HG03103 (cell line): ENCODE measurements around the gene COPG2.

Experiments used
- ATAC-seq: cut with Tn5 transposase; IDR thresholded peaks from one replicate; pipeline ENCODE4 v1.9.1; 2021; ENCODE audit warnings: low read depth; ENCODE audit not compliant: unreplicated experiment

Gene COPG2

GRCh38 chr7:130506358-130506757 is 162.2 kb downstream of the COPG2 start:
- ATAC-seq: no peak

- no peak for ATAC-seq
These were observed 162.8 kb downstream of the COPG2 start for GRCh38 chr7:130505753-130506152.

GRCh38 chr7:130500910-130501309 is 167.6 kb downstream of the COPG2 start:
- ATAC-seq: no peak

DNA sequence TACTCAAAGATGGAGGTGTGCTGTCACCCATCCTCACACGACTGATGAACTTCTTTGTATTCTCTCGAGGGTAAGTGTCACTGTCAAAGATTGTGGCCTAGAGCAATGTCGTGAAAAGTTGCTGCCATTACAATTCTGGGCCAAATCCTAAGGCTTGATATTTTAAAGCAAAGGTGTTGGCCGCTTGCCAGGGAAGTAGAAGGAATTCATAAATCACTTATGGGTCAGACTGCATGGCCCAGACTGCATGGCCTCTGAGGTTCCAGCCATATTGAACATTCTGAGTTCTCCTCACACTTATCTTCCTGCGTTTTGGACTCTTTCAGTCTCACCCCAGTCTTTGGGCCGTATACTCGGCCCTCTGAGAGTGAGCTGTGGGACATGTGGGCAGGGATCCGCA is 168.1 kb downstream of the COPG2 start:
- ATAC-seq: no peak

- ATAC-seq: no peak
These were observed 174.1 kb downstream of the COPG2 start for GRCh38 chr7:130494431-130494858.

DNA sequence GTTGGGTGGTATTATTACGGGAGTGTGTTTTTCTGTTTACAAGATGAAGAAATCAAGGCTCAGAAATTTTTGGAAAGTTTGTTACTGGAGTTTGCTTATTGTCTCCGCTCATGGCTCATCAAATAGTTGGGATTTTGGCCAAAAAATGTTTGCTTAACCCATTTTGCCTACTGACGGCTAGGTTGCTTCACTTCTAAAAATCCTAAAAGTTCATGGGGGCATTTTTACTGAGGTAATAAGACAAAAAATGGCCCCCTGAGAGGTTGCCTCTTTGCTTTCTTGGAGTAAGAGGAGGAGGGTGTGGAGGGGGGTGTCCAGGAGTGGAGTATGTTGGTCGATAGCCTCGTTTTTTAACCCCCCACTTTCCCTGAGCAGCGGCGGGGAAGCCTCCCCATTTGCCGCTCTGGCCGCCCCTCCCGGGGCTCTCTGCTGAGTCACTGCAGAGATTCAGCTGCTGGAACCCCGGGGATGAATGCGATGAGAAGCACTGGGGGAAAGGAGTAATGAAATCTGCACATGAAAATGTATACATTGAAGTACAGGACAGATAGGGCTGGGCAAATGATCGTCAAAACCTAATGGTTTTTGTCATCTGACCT is 175.2 kb downstream of the COPG2 start:
- ATAC-seq: no peak

GRCh38 chr7:130492523-130493274 is 175.8 kb downstream of the COPG2 start:
- no peak for ATAC-seq

DNA sequence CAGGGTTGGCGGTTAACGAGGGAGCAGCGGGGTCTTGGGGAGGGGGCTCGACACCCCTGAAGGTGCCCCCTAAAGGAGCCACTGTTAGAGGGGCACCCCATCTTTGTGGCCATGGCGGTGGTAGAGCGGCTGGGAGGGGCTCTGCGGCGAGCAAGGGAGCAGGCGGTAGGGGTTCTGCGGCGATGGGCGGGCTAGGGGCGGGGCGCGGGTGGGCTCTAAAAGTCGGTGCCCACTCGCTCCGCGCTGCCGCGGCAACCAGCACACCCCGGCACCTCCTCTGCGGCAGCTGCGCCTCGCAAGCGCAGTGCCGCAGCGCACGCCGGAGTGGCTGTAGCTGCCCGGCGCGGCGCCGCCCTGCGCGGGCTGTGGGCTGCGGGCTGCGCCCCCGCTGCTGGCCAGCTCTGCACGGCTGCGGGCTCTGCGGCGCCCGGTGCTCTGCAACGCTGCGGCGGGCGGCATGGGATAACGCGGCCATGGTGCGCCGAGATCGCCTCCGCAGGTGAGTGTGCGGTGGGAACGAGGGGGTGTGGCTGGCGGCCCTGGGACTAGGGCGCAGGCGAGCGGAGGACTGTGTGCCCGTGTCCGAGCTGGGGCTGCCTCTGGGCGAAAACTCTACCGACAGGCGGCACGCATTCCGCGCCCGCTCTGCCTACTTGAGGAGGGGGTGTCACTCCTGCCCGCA is 176.6 kb downstream of the COPG2 start, which contains the start of gene MEST:
Gene MEST (plus strand): TSS at position 245 of the 682 bp plus-strand sequence. CDS start 229 bp downstream, at position 474.
- ATAC-seq: no peak

DNA sequence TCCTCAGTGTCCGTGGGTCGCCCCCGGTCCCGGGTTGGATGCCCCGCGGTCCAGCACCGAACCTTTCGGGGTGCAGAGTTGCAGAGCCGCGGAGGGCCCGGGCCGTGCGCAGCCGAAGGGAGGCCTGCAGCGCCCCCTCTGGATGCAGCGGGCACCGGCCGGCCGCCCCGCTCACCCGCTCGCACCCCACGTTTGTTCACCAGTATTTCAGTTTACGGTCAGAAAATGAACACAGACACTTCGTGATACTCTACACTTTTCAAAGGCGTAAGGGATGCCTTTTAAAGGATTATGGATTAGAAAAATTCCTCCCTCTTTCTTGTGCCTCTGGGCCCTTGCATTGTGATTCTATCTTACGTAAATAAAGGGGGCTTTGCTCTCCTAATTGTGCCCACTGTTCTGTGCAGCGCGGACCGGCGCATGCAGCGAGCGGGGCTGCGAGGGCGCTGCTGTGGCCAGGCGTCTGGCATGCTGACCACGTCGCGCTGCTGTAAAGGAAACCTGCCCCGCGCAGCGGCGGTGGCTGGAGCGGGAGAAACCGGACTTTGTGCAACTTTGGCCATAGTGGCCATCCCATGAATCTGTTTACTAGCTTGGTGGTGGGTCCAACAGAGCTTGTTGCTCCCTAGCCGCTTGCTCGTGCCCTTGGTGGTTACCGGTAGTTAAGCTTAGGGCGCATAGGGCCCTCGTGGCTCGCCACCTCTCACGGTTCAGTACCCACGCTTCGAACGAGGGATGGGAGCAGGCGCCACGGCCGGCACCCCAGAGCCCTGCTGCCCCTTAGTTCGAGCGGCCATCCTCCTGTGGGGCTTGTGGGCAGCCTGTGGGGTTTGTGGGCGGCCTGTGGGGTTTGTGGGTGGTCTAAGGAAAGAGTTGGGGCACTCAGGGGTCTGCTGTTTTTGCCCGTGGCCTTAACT is 177.4 kb downstream of the COPG2 start:
- no peak for ATAC-seq

GRCh38 chr7:130490311-130490791 is 178.2 kb downstream of the COPG2 start:
- ATAC-seq: no peak

- no peak for ATAC-seq
These were observed 179.2 kb downstream of the COPG2 start for GRCh38 chr7:130489140-130489983.

- ATAC-seq: no peak
These were observed 180.0 kb downstream of the COPG2 start for GRCh38 chr7:130488392-130489139.

- ATAC-seq: no peak
These were observed 181.6 kb downstream of the COPG2 start for GRCh38 chr7:130486954-130487436.

DNA sequence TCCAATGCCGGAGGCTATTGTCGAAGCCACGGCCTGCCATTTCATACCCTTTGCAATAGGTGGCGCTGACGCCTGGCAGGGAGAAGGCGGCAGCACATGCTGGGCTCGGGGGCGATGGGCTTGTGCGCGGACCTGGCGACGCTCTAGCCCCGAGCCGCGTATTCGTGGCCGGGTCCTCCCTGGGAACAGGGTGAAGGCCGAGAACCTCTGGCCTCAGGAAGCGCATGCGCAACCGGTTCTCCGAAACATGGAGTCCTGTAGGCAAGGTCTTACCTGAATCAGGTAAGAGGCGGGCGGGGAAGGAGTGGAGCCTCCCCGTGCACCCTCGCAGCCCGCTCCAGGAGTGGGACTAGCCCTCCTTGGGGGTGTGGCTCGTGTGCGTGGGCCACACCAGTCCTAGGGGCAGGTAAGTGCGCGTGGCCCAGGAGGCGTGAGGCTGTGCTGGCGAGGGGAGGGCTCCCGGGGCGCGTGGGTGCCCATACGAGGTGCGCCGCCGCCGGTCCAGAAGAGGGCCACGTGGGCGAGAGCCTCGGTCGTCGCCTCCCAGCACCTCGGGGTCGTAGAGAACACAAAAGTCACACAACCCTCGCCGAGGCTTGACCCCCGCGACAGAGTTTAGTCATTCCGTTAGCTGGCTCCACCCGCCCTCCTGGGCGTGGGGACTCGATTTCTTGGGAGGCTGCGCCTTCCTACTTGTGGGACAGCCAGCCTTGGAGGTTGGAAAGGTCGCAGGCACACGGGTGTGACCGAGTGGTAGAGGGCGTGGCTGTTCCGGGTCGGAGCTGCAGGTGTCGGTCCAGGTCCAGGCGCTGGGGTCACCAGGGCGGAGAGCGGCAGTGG is 182.2 kb downstream of the COPG2 start:
- no peak for ATAC-seq

- no peak for ATAC-seq
These were observed 182.8 kb downstream of the COPG2 start for GRCh38 chr7:130485734-130486113.

DNA sequence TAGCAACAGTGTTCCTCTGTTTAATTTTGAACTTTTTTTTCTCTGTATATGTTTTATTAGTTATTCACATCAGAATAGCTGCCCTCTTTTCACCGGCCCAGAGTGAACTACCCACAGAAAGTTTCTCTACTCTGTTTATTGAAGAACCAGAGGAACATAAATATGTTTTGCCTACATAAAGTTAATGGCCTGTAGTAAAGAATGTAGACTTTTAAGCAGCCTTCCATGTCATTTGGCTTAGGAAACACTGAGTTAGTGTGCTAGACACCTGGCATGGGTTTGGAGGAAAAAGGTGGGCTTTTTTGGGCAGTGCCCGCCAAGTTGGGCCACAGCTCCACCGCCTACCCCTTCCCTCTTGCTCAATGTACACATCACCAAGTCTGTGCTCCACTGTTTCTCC is 185.5 kb downstream of the COPG2 start:
- no peak for ATAC-seq

- ATAC-seq: no peak
These were observed 186.7 kb downstream of the COPG2 start for GRCh38 chr7:130481898-130482297.
